GM12892 (cell line): Measurements from ENCODE around the gene C2CD5.

Experiments
- POLR2A ChIP-seq: IDR thresholded peaks from 2 replicates; pipeline ENCODE4 v1.6.1; 2011; ENCODE audit warnings: low read depth, low read length, control low read depth
- POLR2AphosphoS5 ChIP-seq: IDR thresholded peaks from 2 replicates; pipeline ENCODE4 v1.6.1; 2011; ENCODE audit warnings: low read depth, low read length, control low read depth

GRCh38 chr12:22518060-22518719, 26.2 kb downstream of the C2CD5 start:
- TF ChIP-seq POLR2A: no peak
- no peak for TF ChIP-seq POLR2AphosphoS5
